Hematopoietic multipotent progenitor cell treated with erythropoietin and hydrocortisone succinate and interleukin-3 and kit ligand, for 15 days (in vitro differentiated cells): Measurements from ENCODE around the gene CD99.
"Not testable (repeated sequence)": the region's sequence is repeated elsewhere in the genome, so short reads cannot be mapped to it uniquely, and the experiment has no call there.

Source experiments
- DNase-seq: peaks from one replicate; pipeline ENCODE4 v3.0.0-alpha.2; 2015; ENCODE audit warnings: low spot score

The CD99 gene

GRCh38 chrX:2769615-2770014 is 78.5 kb downstream of the CD99 start:
- no peak for DNase-seq

- DNase-seq: not testable (repeated sequence)
Observed at GRCh38 chrX:2773166-2774055, 82.3 kb downstream of the CD99 start.

- DNase-seq: no peak
Observed at GRCh38 chrX:2774057-2774456, 83.0 kb downstream of the CD99 start.

- DNase-seq: no peak
Observed at GRCh38 chrX:2774776-2775175, 83.7 kb downstream of the CD99 start.

- DNase-seq: not testable (repeated sequence)
Observed at GRCh38 chrX:2780472-2781225, 89.6 kb downstream of the CD99 start.

- no peak for DNase-seq
Observed at GRCh38 chrX:2781226-2781571, 90.1 kb downstream of the CD99 start.

- no peak for DNase-seq
Observed at GRCh38 chrX:2781698-2782097, 90.6 kb downstream of the CD99 start.

GRCh38 chrX:2782171-2782570 is 91.1 kb downstream of the CD99 start:
- DNase-seq: no peak

GRCh38 chrX:2782778-2783177 is 91.7 kb downstream of the CD99 start:
- no peak for DNase-seq

GRCh38 chrX:2784026-2784425 is 92.9 kb downstream of the CD99 start:
- no peak for DNase-seq

- no peak for DNase-seq
Observed at GRCh38 chrX:2785538-2785937, 94.4 kb downstream of the CD99 start.

GRCh38 chrX:2788980-2789379 is 97.9 kb downstream of the CD99 start:
- DNase-seq: no peak

GRCh38 chrX:2789569-2789968 is 98.5 kb downstream of the CD99 start:
- DNase-seq: no peak
